IPS DF 6.9 (cell line): ENCODE data around the gene GUCD1.

ENCODE experiments used
- DNase-seq: peaks from one replicate; pipeline ENCODE4 v3.0.0-alpha.2; 2013; ENCODE audit warnings: low read depth, low spot score
- H3K27ac ChIP-seq: one replicate; pipeline ENCODE4 v1.5.1; 2013; ENCODE audit warnings: low read length, control low read depth
- H3K27me3 ChIP-seq: 2 replicates; pipeline ENCODE4 v1.6.1; 2013; ENCODE audit warnings: mild to moderate bottlenecking, low read length; ENCODE audit not compliant: control insufficient read depth, insufficient read depth
- H3K36me3 ChIP-seq: 2 replicates; pipeline ENCODE4 v1.6.1; 2013; ENCODE audit warnings: low read length; ENCODE audit not compliant: control insufficient read depth, insufficient read depth
- H3K4me1 ChIP-seq: 2 replicates; pipeline ENCODE4 v1.6.1; 2013; ENCODE audit warnings: low read length; ENCODE audit not compliant: control insufficient read depth, insufficient read depth
- H3K4me3 ChIP-seq: 2 replicates; pipeline ENCODE4 v1.5.1; 2013; ENCODE audit warnings: mild to moderate bottlenecking, low read length
- H3K9me3 ChIP-seq: 2 replicates; pipeline ENCODE4 v1.6.1; 2013; ENCODE audit warnings: low read length, inconsistent platforms; ENCODE audit not compliant: control insufficient read depth, insufficient read depth
- WGBS: extraction: QIAGEN DNeasy Blood & Tissue Kit; methylation state at CpG from one replicate; pipeline ENCODE4 v1.1.7; 2013; ENCODE audit warnings: mixed read lengths, missing lambda C conversion rate; ENCODE audit not compliant: insufficient read length, insufficient coverage; 5-methylcytosine and 5-hydroxymethylcytosine counted together

GUCD1 gene

DNA sequence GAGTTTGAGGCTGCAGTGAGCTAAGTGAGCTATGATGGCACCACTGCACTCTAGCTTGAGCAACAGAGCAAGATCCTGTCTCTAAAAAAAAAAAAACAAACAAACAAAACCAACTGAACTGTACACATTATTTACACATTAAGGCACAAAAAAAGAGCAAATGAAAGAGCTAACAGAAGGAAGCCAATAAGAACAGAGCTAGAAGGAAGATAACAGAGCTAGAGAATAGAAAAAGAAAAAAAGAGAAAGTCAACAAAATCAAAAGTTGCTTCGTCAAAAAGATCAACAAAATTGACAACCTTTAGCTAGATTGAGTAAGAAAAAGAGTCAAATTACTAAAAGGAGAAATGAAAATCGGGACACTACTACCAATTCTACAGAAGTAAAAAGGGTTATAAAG, 25.0 kb downstream of the GUCD1 start:
- Histone ChIP-seq H3K36me3 (no peaks in the 10 kb centered on the region), H3K4me1 (0 out of 2 replicates have a peak, but pooled peaks cover 1% of the 10 kb centered on the region), H3K9me3 (no peaks in the 10 kb centered on the region), H3K27ac (no peak overlapping the region), H3K4me3 (no peak overlapping the region), H3K27me3 (no peaks in the 10 kb centered on the region)
- DNase-seq: no peak
- WGBS: no CpG with 5 or more reads among the region's 2 CpGs

DNA sequence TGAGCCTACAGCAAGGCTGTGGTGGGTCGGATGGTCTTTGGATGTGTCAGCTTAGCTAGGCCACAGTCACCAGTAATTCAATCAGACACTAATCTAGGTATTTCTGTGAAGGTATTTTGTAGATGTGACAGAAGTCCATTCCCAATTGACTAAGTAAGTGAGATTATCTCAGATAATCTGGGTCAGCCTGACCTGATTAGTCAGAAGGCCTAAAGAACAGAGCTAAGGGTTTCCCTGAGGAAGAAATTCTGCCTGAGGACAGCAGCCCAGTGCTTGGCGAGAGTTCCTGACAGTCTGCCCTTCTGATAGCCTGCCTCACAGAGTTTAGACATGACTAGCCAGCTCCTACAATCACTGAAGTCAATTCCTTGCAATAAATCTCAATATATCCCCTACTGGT, 28.7 kb downstream of the GUCD1 start:
- H3K4me1 ChIP-seq: 0 out of 2 replicates have a peak, but pooled peaks cover 2% of the 10 kb centered on the region
- H3K27ac ChIP-seq: no peak overlapping the region
- H3K27me3 ChIP-seq: no peaks in the 10 kb centered on the region
- no peak for DNase-seq
- H3K4me3 ChIP-seq: no peak overlapping the region
- WGBS: no CpG with 5 or more reads among the region's 2 CpGs
- H3K36me3 ChIP-seq: no peaks in the 10 kb centered on the region
- no peaks in the 10 kb centered on the region for H3K9me3 ChIP-seq

DNA sequence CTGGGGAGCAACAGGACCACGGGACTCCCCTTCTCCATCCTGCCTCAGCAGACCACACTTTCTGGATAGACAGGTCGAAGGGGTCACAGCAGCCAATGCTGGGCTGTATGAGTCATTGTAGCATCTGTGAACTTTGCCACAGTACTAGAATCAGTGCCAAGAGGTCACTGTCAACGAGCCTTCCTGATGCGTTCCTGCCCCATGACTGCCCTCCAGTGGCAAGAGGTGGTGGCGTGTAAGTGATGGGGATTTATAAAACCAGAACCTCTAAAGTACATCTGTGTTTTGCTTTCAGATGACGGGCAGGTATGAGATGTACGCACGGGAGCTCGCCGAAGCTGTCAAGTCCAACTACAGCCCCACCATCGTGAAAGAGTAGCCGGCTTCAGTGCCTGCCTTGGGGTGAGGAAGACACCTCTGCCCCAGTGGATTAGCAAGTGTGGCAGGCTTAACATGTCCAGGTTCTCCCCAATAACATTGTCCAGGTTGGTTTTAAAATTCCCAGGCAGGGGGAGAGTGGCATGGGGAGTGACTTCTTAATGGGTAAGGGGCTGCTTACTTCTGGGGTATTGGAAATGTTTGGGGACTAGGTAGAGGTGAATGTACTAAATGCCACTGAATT, 29.4 kb downstream of the GUCD1 start:
- H3K27me3 ChIP-seq: no peaks in the 10 kb centered on the region
- no CpG with 5 or more reads among the region's 12 CpGs for WGBS
- no peaks in the 10 kb centered on the region for H3K36me3 ChIP-seq
- H3K9me3 ChIP-seq: no peaks in the 10 kb centered on the region
- DNase-seq: no peak
- no peak overlapping the region for H3K4me3 ChIP-seq
- 0 out of 2 replicates have a peak, but pooled peaks cover 2% of the 10 kb centered on the region for H3K4me1 ChIP-seq
- H3K27ac ChIP-seq: no peak overlapping the region

DNA sequence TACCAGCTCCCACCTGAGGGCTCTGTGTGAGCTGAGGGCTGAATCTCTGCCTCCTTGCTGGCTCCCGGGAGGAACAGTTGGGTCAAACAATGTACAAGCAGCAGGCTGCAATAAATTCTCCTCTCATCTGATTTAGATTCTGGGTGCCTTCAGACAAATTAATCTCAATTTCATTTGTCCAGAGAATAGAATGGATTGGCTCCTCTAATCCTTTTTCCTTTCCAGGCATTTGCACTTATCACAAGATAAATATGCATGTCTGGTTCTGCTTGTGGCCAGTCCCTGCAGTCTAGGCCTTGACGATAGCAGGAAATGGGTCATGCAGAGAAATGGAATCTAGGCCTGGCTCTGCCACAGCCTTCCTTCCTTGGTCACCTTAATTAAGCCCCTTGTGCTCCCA, 31.1 kb downstream of the GUCD1 start:
- no peak for DNase-seq
- no peaks in the 10 kb centered on the region for H3K9me3 ChIP-seq
- H3K4me1 ChIP-seq: 0 out of 2 replicates have a peak, but pooled peaks cover 2% of the 10 kb centered on the region
- no peaks in the 10 kb centered on the region for H3K27me3 ChIP-seq
- no peaks in the 10 kb centered on the region for H3K36me3 ChIP-seq
- no peak overlapping the region for H3K27ac ChIP-seq
- no peak overlapping the region for H3K4me3 ChIP-seq
- WGBS: no CpG with 5 or more reads among the region's 2 CpGs

- no CpG with 5 or more reads among the region's 8 CpGs for WGBS
- Histone ChIP-seq H3K4me1 (0 out of 2 replicates have a peak, but pooled peaks cover 2% of the 10 kb centered on the region), H3K27ac (no peak overlapping the region), H3K9me3 (no peaks in the 10 kb centered on the region), H3K36me3 (no peaks in the 10 kb centered on the region), H3K27me3 (no peaks in the 10 kb centered on the region), H3K4me3 (no peak overlapping the region)
- peak; percentile 85 for DNase-seq
Observed at GRCh38 chr22:24521791-24522245, 33.1 kb downstream of the GUCD1 start.

- no peak for DNase-seq
- WGBS: no CpG with 5 or more reads among the region's 5 CpGs
- Histone ChIP-seq H3K9me3 (no peaks in the 10 kb centered on the region), H3K4me1 (peaks cover 5% of the 10 kb centered on the region; the same call in 1 of the 2 replicates), H3K36me3 (no peaks in the 10 kb centered on the region), H3K27ac (no peak overlapping the region), H3K4me3 (no peak overlapping the region), H3K27me3 (no peaks in the 10 kb centered on the region)
Observed at GRCh38 chr22:24519496-24519895, 35.4 kb downstream of the GUCD1 start.

DNA sequence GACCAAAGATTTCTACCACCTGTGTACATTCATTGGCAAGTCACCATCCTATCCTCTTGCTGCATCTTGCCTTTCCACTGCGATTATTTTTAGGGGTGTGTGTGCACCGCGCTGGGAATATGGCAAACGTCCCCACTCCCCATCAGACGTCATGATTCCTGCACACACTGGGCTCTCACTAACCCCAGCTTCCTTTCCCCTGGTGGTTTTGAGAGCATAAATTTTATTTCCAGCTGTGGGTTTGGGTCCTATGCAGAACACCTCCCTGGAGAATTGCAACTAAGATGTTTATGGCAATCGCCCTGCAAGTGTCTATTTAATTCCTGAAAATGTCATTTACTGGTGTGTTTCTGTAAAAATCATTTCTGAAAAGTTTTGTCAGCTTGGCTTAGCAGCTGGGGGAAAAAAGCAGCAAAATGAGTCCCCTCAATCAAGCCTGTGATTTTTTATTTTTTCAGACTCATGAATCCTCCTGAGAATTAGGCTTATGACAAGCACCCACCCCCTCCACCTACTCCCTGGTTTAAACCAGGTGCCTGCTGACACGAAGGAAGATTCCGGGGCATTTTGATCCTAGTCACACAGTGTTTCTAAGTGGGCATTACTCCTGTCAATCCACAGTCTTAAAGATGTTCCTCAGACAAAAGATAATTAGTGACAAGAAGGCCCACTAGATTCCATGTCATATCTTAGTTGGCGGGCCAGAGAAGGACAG, 36.0 kb downstream of the GUCD1 start:
- no CpG with 5 or more reads among the region's 9 CpGs for WGBS

GRCh38 chr22:24518228-24518627, 36.7 kb downstream of the GUCD1 start:
- WGBS: no CpG with 5 or more reads among the region's 3 CpGs
- Histone ChIP-seq H3K27ac (no peak overlapping the region), H3K4me3 (no peak overlapping the region), H3K4me1 (peaks cover 7% of the 10 kb centered on the region), H3K9me3 (no peaks in the 10 kb centered on the region), H3K27me3 (no peaks in the 10 kb centered on the region), H3K36me3 (no peaks in the 10 kb centered on the region)
- no peak for DNase-seq

More for the DNA sequence above, 36.0 kb downstream of the GUCD1 start:
- no peaks in the 10 kb centered on the region for H3K9me3 ChIP-seq
- no peak overlapping the region for H3K4me3 ChIP-seq
- H3K4me1 ChIP-seq: peaks cover 7% of the 10 kb centered on the region
- no peaks in the 10 kb centered on the region for H3K36me3 ChIP-seq
- no peaks in the 10 kb centered on the region for H3K27me3 ChIP-seq
- H3K27ac ChIP-seq: no peak overlapping the region
- no peak for DNase-seq

DNA sequence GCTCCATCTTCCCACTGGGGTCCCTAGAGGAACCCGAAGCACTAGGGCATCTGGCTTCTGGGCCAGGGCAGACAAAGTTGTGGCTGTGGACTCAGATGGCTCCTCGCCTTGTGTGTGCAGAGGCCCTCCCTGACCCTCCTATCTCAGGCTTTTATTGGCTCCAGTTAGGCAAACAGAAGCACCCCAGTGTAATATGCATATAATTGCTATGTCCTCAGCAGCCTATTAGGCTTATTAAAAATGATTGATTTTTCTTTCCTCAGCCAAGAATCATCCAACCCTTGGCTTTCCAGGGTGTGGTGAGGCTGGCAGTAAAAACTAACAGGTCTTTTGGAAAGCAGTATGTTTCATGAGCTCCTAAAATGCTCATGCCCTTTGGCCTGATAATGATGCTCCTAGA, 37.5 kb downstream of the GUCD1 start:
- WGBS: no CpG with 5 or more reads among the region's 2 CpGs
- no peak for DNase-seq
- no peaks in the 10 kb centered on the region for H3K36me3 ChIP-seq
- no peak overlapping the region for H3K4me3 ChIP-seq
- H3K27me3 ChIP-seq: no peaks in the 10 kb centered on the region
- peaks cover 7% of the 10 kb centered on the region for H3K4me1 ChIP-seq
- H3K27ac ChIP-seq: no peak overlapping the region
- no peaks in the 10 kb centered on the region for H3K9me3 ChIP-seq

DNA sequence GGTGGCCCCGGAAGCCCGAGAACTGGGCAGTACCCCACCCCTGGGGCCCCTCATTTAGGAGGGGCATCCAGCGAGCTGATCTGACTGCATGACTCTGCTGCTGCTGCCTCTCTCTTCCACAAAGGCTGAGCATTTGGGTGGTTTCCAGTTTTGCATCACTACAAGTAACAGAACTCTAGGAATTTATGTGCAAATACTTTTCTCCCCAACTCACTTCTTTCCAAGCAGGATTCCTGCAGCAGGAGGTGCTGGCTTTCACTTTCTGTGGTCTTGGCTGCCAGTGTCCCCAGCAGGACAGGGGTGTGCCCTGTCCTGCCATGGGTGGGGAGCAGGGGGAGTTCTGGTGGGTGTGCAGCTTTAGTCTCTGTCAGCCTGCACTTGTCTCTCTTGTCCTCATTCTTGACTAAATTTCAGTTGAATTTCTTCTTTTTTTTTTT, 38.6 kb downstream of the GUCD1 start:
- WGBS: no CpG with 5 or more reads among the region's 3 CpGs
- DNase-seq: no peak
- Histone ChIP-seq H3K4me3 (no peak overlapping the region), H3K9me3 (no peaks in the 10 kb centered on the region), H3K27me3 (no peaks in the 10 kb centered on the region), H3K4me1 (peaks cover 5% of the 10 kb centered on the region), H3K36me3 (no peaks in the 10 kb centered on the region), H3K27ac (no peak overlapping the region)

- H3K4me1 ChIP-seq: peaks cover 5% of the 10 kb centered on the region
- H3K27ac ChIP-seq: no peak overlapping the region
- no peaks in the 10 kb centered on the region for H3K36me3 ChIP-seq
- H3K4me3 ChIP-seq: no peak overlapping the region
- H3K27me3 ChIP-seq: no peaks in the 10 kb centered on the region
- DNase-seq: no peak
- no peaks in the 10 kb centered on the region for H3K9me3 ChIP-seq
- no CpG with 5 or more reads among the region's 8 CpGs for WGBS
Observed at GRCh38 chr22:24515027-24515338, 40.0 kb downstream of the GUCD1 start.
